ENCODE measurements around the gene MISP3. TPM values are rescaled to one million over a fixed set of nuclear protein-coding genes. Genes with fewer than 3 reads are reported as not detected.

The MISP3 gene
- total RNA-seq, 1 experiment from 2014 or later, result 4.1 TPM

GRCh38 chr19:14080887-14081796 lies 8.6 kb downstream of the MISP3 start:
- DNase-seq (ENCODE audit: low read depth), result peak; percentile 99

- DNase-seq (ENCODE audit: low read depth), result no peak
Measured at GRCh38 chr19:14081797-14082674, 9.4 kb downstream of the MISP3 start.

GRCh38 chr19:14082675-14082960 lies 10.0 kb downstream of the MISP3 start:
- DNase-seq (ENCODE audit: low read depth), result no peak

GRCh38 chr19:14085309-14085995 lies 12.9 kb downstream of the MISP3 start, which contains the start of gene C19orf67:
TSS of gene C19orf67 (minus strand) at chr19:14085783. CDS start at chr19:14085627, 156 bp downstream.
- no peak for DNase-seq (ENCODE audit: low read depth)

- DNase-seq (ENCODE audit: low read depth), result no peak
Measured at GRCh38 chr19:14086098-14086497, 13.5 kb downstream of the MISP3 start.

GRCh38 chr19:14088634-14089411 lies 16.2 kb downstream of the MISP3 start:
- DNase-seq (ENCODE audit: low read depth), result no peak

- no peak for DNase-seq (ENCODE audit: low read depth)
Measured at GRCh38 chr19:14089412-14089661, 16.8 kb downstream of the MISP3 start.

GRCh38 chr19:14089662-14090508 lies 17.3 kb downstream of the MISP3 start:
- peak; percentile 57 for DNase-seq (ENCODE audit: low read depth)

GRCh38 chr19:14090509-14091080 lies 18.0 kb downstream of the MISP3 start, which contains the start of gene SAMD1:
TSS of gene SAMD1 (minus strand) at chr19:14090751.
- DNase-seq (ENCODE audit: low read depth), result peak; percentile 90

GRCh38 chr19:14091081-14091812 lies 18.7 kb downstream of the MISP3 start:
- DNase-seq (ENCODE audit: low read depth), result peak; percentile 61

- no peak for DNase-seq (ENCODE audit: low read depth)
Measured at GRCh38 chr19:14091813-14092462, 19.4 kb downstream of the MISP3 start.

GRCh38 chr19:14093117-14093823 lies 20.7 kb downstream of the MISP3 start:
- no peak for DNase-seq (ENCODE audit: low read depth)

GRCh38 chr19:14094854-14095253 lies 22.3 kb downstream of the MISP3 start:
- no peak for DNase-seq (ENCODE audit: low read depth)

- no peak for DNase-seq (ENCODE audit: low read depth)
Measured at GRCh38 chr19:14096272-14096992, 23.8 kb downstream of the MISP3 start.

- no peak for DNase-seq (ENCODE audit: low read depth)
Measured at GRCh38 chr19:14097532-14098151, 25.1 kb downstream of the MISP3 start.

- DNase-seq (ENCODE audit: low read depth), result no peak
Measured at GRCh38 chr19:14101003-14101545, 28.5 kb downstream of the MISP3 start.
